ENCODE measurements around the gene KDM7A.
"Not testable (repeated sequence)": the region's sequence is repeated elsewhere in the genome, so short reads cannot be mapped to it uniquely, and the experiment has no call there.

The KDM7A gene

GRCh38 chr7:140114817-140115216, 62.0 kb downstream of the KDM7A start:
- not testable (repeated sequence) for H3K4me2 ChIP-seq (ENCODE audit: low read length); H3K9me3 ChIP-seq (replicated peaks; ENCODE audit: low read length); H3K27me3 ChIP-seq (ENCODE audit: control insufficient read depth, insufficient read depth, low read length); H3K4me3 ChIP-seq (ENCODE audit: low read length); H3K4me1 ChIP-seq (ENCODE audit: control insufficient read depth, insufficient read depth, low read length); H3K9ac ChIP-seq (ENCODE audit: low read depth, low read length); H3K36me3 ChIP-seq (ENCODE audit: insufficient read depth, low read length)

GRCh38 chr7:140108777-140109176, 68.0 kb downstream of the KDM7A start:
- H3K9ac ChIP-seq (ENCODE audit: low read depth, low read length); H3K4me2 ChIP-seq (ENCODE audit: low read length); H3K4me1 ChIP-seq (ENCODE audit: control insufficient read depth, insufficient read depth, low read length); H3K4me3 ChIP-seq (ENCODE audit: low read length); H3K9me3 ChIP-seq (replicated peaks; ENCODE audit: low read length); H3K36me3 ChIP-seq (ENCODE audit: insufficient read depth, low read length); H3K27me3 ChIP-seq (ENCODE audit: control insufficient read depth, insufficient read depth, low read length): not testable (repeated sequence)

DNA sequence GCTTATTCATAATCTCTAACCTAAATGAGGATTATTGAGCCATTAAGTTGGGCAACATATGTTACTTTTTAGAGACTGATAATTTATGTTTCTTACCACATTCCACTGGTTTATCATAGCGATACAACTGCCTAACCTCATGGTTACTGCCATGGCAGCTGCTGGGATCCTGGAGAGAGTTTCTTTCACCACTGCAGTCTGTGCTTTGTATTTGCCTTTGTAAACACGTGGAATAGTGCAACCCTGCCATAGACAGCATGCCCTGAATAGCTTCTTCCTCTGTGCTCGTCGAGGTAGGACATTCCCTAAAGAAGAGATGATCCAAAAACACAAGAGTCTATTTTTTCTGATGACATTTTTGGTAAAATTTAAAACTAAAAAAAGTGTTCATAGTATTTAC, 80.3 kb downstream of the KDM7A start:
- Histone ChIP-seq H3K9ac (ENCODE audit: low read depth, low read length) (no peak overlapping the region), H3K4me3 (ENCODE audit: low read length) (no peak overlapping the region), H3K27me3 (ENCODE audit: control insufficient read depth, insufficient read depth, low read length) (no peaks in the 10 kb centered on the region), H3K4me1 (ENCODE audit: control insufficient read depth, insufficient read depth, low read length) (no peaks in the 10 kb centered on the region), H3K4me2 (ENCODE audit: low read length) (no peak overlapping the region), H3K9me3 (replicated peaks; ENCODE audit: low read length) (no peaks in the 10 kb centered on the region), H3K36me3 (ENCODE audit: insufficient read depth, low read length) (peaks cover 22% of the 10 kb centered on the region)

DNA sequence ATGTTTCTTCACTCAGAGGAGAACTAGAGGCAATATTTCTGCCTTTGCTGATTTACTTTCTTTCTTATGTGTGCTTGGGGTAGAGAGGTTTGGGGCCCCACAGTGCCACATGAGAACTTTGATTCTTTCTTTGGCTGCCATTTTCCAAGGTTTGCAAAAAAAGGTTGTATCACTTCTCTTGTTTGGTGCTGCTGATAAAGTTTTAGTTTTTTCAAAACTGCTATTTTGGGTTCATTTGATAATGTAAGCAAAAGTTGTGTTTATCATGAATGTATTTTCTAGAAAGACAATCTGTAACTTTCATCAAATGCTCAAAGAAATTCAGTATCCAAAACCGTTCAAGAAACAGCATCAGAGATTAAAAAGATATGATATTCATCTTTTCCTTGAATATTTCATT, 83.4 kb downstream of the KDM7A start:
- no peak overlapping the region for H3K9ac ChIP-seq (ENCODE audit: low read depth, low read length)
- no peak overlapping the region for H3K4me3 ChIP-seq (ENCODE audit: low read length)
- no peak overlapping the region for H3K4me2 ChIP-seq (ENCODE audit: low read length)
- no peaks in the 10 kb centered on the region for H3K4me1 ChIP-seq (ENCODE audit: control insufficient read depth, insufficient read depth, low read length)
- peaks cover 24% of the 10 kb centered on the region for H3K36me3 ChIP-seq (ENCODE audit: insufficient read depth, low read length)
- H3K27me3 ChIP-seq (ENCODE audit: control insufficient read depth, insufficient read depth, low read length) = no peaks in the 10 kb centered on the region
- H3K9me3 ChIP-seq (replicated peaks; ENCODE audit: low read length) = no peaks in the 10 kb centered on the region

- Histone ChIP-seq H3K9ac (ENCODE audit: low read depth, low read length) (no peak overlapping the region), H3K9me3 (replicated peaks; ENCODE audit: low read length) (no peaks in the 10 kb centered on the region), H3K4me2 (ENCODE audit: low read length) (no peak overlapping the region), H3K27me3 (ENCODE audit: control insufficient read depth, insufficient read depth, low read length) (peaks cover 9% of the 10 kb centered on the region), H3K36me3 (ENCODE audit: insufficient read depth, low read length) (no peaks in the 10 kb centered on the region), H3K4me3 (ENCODE audit: low read length) (no peak overlapping the region), H3K4me1 (ENCODE audit: control insufficient read depth, insufficient read depth, low read length) (no peaks in the 10 kb centered on the region)
Measured at GRCh38 chr7:140085447-140085846, 91.3 kb downstream of the KDM7A start.

DNA sequence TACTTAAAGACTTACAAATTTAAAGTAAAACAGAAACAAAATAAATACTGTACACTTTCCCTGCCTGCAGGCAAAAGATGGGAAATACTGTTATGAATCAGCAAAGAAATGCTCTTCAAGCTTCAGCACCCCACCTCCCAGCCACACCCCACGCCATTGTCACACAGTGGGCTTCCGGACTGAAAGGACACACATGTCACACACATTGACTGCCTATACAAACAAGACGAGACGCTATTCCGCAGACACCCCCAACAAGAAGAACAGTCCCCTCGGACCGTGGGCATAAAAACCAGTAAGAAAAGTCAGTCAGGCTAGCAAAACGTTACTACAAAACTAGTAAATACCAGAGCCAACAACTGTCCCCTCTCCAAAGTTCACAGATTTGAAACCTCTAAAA, 91.8 kb downstream of the KDM7A start:
- H3K9ac ChIP-seq (ENCODE audit: low read depth, low read length) = no peak overlapping the region

GRCh38 chr7:140084142-140084655, 92.6 kb downstream of the KDM7A start:
- no peaks in the 10 kb centered on the region for H3K9me3 ChIP-seq (replicated peaks; ENCODE audit: low read length)
- no peak overlapping the region for H3K4me3 ChIP-seq (ENCODE audit: low read length)
- H3K27me3 ChIP-seq (ENCODE audit: control insufficient read depth, insufficient read depth, low read length) = peaks cover 20% of the 10 kb centered on the region
- H3K4me1 ChIP-seq (ENCODE audit: control insufficient read depth, insufficient read depth, low read length) = peaks cover 3% of the 10 kb centered on the region
- no peak overlapping the region for H3K4me2 ChIP-seq (ENCODE audit: low read length)
- no peak overlapping the region for H3K9ac ChIP-seq (ENCODE audit: low read depth, low read length)
- H3K36me3 ChIP-seq (ENCODE audit: insufficient read depth, low read length) = no peaks in the 10 kb centered on the region

More for the DNA sequence above, 91.8 kb downstream of the KDM7A start:
- Histone ChIP-seq H3K4me2 (ENCODE audit: low read length) (no peak overlapping the region), H3K4me3 (ENCODE audit: low read length) (no peak overlapping the region), H3K36me3 (ENCODE audit: insufficient read depth, low read length) (no peaks in the 10 kb centered on the region), H3K4me1 (ENCODE audit: control insufficient read depth, insufficient read depth, low read length) (no peaks in the 10 kb centered on the region), H3K9me3 (replicated peaks; ENCODE audit: low read length) (no peaks in the 10 kb centered on the region), H3K27me3 (ENCODE audit: control insufficient read depth, insufficient read depth, low read length) (peaks cover 13% of the 10 kb centered on the region)

- Histone ChIP-seq H3K9me3 (replicated peaks; ENCODE audit: low read length) (no peaks in the 10 kb centered on the region), H3K4me1 (ENCODE audit: control insufficient read depth, insufficient read depth, low read length) (peaks cover 7% of the 10 kb centered on the region), H3K9ac (ENCODE audit: low read depth, low read length) (no peak overlapping the region), H3K36me3 (ENCODE audit: insufficient read depth, low read length) (no peaks in the 10 kb centered on the region), H3K27me3 (ENCODE audit: control insufficient read depth, insufficient read depth, low read length) (peaks cover 20% of the 10 kb centered on the region), H3K4me3 (ENCODE audit: low read length) (no peak overlapping the region), H3K4me2 (ENCODE audit: low read length) (no peak overlapping the region)
Measured at GRCh38 chr7:140082770-140083169, 94.0 kb downstream of the KDM7A start.

DNA sequence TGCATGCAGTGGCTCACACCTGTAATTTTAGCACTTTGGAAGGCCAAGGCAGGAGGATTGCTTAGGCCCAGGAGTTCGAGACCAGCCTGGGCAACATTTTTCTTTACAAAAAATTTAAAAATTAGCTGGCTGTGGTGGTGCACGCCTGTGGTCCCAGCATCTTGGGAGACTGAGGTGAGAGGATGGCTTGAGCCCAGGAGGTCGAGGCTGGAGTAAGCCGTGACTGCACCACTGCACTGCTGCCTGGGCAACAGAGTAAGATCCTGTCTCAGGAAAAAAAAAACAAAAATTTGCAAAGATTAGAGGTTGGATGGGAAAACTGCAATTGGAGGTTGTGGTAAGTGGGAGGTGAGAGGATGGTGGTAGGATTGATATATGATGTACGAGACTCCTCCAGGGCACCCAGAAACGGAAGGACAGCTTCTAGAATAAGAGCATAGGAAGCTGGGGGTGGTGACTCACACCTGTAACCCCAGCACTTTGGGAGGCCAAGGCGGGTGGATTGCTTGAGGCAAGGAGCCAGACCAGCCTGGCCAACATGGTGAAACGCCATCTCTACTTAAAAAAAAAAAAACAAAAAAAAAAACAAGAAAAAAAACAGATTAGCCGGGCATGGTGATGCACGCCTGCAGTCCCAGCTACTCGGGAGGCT, 94.9 kb downstream of the KDM7A start:
- Histone ChIP-seq H3K4me3 (ENCODE audit: low read length) (no peak overlapping the region), H3K36me3 (ENCODE audit: insufficient read depth, low read length) (no peaks in the 10 kb centered on the region), H3K27me3 (ENCODE audit: control insufficient read depth, insufficient read depth, low read length) (peaks cover 20% of the 10 kb centered on the region), H3K4me2 (ENCODE audit: low read length) (no peak overlapping the region), H3K9ac (ENCODE audit: low read depth, low read length) (no peak overlapping the region), H3K9me3 (replicated peaks; ENCODE audit: low read length) (no peaks in the 10 kb centered on the region), H3K4me1 (ENCODE audit: control insufficient read depth, insufficient read depth, low read length) (peaks cover 7% of the 10 kb centered on the region)

DNA sequence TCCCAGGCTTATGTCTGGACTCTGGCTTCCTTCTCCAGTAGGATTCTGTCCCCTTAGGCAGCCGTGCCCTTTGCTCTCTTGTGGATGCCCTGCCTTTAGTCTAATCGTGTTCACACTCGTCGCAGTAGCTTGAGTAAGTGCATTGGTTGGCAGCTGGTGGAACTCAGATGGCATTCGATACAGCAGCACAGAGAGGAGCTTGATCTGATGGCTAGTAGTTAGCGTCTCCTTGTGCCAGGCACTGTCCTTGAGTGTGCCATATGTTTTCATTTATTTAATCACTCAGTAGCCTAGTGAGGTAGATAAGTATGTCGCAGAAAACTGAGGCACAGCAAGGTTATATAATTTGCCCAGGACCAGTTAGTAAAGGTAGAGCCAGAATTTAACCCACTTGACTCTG, 95.9 kb downstream of the KDM7A start:
- H3K36me3 ChIP-seq (ENCODE audit: insufficient read depth, low read length) = no peaks in the 10 kb centered on the region
- no peak overlapping the region for H3K9ac ChIP-seq (ENCODE audit: low read depth, low read length)
- no peak overlapping the region for H3K4me2 ChIP-seq (ENCODE audit: low read length)
- no peaks in the 10 kb centered on the region for H3K9me3 ChIP-seq (replicated peaks; ENCODE audit: low read length)
- H3K4me3 ChIP-seq (ENCODE audit: low read length) = no peak overlapping the region
- H3K27me3 ChIP-seq (ENCODE audit: control insufficient read depth, insufficient read depth, low read length) = peaks cover 23% of the 10 kb centered on the region
- peaks cover 7% of the 10 kb centered on the region for H3K4me1 ChIP-seq (ENCODE audit: control insufficient read depth, insufficient read depth, low read length)

DNA sequence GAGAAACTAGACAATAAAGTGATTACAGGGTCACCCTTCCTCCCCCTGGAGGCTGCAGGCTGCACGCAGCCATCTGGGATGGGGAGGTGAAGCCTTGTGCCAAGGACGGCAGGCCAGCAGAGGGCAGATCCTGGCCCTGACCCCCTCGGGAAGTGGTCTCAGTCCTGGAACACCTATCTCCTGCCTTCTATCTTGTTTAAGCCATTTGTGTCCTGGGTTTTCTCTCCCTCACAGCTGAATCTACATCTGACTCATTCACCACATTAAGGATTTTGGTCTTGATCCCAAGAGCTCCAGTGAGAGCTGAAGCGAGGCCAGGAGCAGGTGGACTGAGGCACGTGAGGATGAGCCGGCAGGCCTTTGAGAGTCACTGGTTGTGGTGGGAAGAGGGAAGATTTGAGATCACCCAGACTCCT, 97.7 kb downstream of the KDM7A start:
- Histone ChIP-seq H3K4me1 (ENCODE audit: control insufficient read depth, insufficient read depth, low read length) (peaks cover 7% of the 10 kb centered on the region), H3K9ac (ENCODE audit: low read depth, low read length) (no peak overlapping the region), H3K4me2 (ENCODE audit: low read length) (no peak overlapping the region), H3K36me3 (ENCODE audit: insufficient read depth, low read length) (no peaks in the 10 kb centered on the region), H3K4me3 (ENCODE audit: low read length) (no peak overlapping the region), H3K9me3 (replicated peaks; ENCODE audit: low read length) (no peaks in the 10 kb centered on the region), H3K27me3 (ENCODE audit: control insufficient read depth, insufficient read depth, low read length) (peaks cover 29% of the 10 kb centered on the region)

DNA sequence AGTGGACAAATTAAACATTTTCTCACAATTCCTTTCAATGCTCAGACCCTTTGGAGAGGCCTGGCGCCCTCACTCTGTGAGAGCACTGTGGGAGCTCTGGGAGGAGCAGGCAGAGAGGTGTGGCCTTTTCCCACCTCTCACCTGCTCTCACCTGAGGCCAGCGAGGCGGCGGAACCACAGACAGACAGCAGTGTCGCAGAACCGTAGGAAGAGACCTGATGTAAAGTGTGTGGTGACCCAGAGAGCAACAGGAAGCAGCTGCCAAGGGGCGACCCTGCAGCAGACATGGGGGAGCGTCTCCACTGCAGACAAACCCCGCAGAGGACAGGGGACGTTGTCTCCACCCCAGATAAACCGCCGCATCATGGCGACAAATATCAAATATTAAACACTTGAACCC, 98.4 kb downstream of the KDM7A start:
- H3K4me1 ChIP-seq (ENCODE audit: control insufficient read depth, insufficient read depth, low read length) = peaks cover 7% of the 10 kb centered on the region
- H3K4me2 ChIP-seq (ENCODE audit: low read length) = no peak overlapping the region
- peaks cover 35% of the 10 kb centered on the region for H3K27me3 ChIP-seq (ENCODE audit: control insufficient read depth, insufficient read depth, low read length)
- no peaks in the 10 kb centered on the region for H3K9me3 ChIP-seq (replicated peaks; ENCODE audit: low read length)
- no peak overlapping the region for H3K4me3 ChIP-seq (ENCODE audit: low read length)
- H3K36me3 ChIP-seq (ENCODE audit: insufficient read depth, low read length) = no peaks in the 10 kb centered on the region
- H3K9ac ChIP-seq (ENCODE audit: low read depth, low read length) = no peak overlapping the region

All from skeletal muscle satellite cell (primary cell).